Stimulated activated CD8-positive, alpha-beta memory T cell treated with anti-CD3 and anti-CD28 coated beads, Interleukin-15, amount 100 ng/mL, for 48 hours (primary cell): ENCODE data around the gene PSTPIP2.
"Not testable (repeated sequence)": the region's sequence is repeated elsewhere in the genome, so short reads cannot be mapped to it uniquely, and the experiment has no call there.

Experiments
- DNase-seq, 2 donors: peaks; one replicate each; pipeline ENCODE4 v3.0.0-alpha.2; 2020; ENCODE audit warnings: low read depth in 2 of 2

Gene PSTPIP2

GRCh38 chr18:45991788-45992187 is 80.3 kb downstream of the PSTPIP2 start:
- no peak for DNase-seq

- DNase-seq: no peak
These were observed 87.4 kb downstream of the PSTPIP2 start for GRCh38 chr18:45984546-45985235.

- no peak for DNase-seq
These were observed 90.2 kb downstream of the PSTPIP2 start for GRCh38 chr18:45981821-45982220.

- DNase-seq: no peak
These were observed 91.8 kb downstream of the PSTPIP2 start for GRCh38 chr18:45980229-45980628.

GRCh38 chr18:45978084-45978483 is 94.0 kb downstream of the PSTPIP2 start:
- DNase-seq: no peak

GRCh38 chr18:45976974-45977373 is 95.1 kb downstream of the PSTPIP2 start:
- no peak for DNase-seq

- no peak for DNase-seq
These were observed 95.5 kb downstream of the PSTPIP2 start for GRCh38 chr18:45976566-45976965.

- peak; percentile 20 to 40 for DNase-seq
These were observed 97.9 kb downstream of the PSTPIP2 start for GRCh38 chr18:45974088-45974536.

GRCh38 chr18:45967007-45967706 is 104.9 kb downstream of the PSTPIP2 start, which contains the start of gene EPG5:
Gene EPG5 (minus strand): TSS chr18:45967329. CDS start chr18:45967239, 90 bp downstream.
- DNase-seq: peak; percentile 89

GRCh38 chr18:45964913-45965312 is 107.1 kb downstream of the PSTPIP2 start:
- DNase-seq: not testable (repeated sequence)

GRCh38 chr18:45962866-45963265 is 109.2 kb downstream of the PSTPIP2 start:
- DNase-seq: no peak

GRCh38 chr18:45962461-45962860 is 109.6 kb downstream of the PSTPIP2 start:
- DNase-seq: no peak

GRCh38 chr18:45959484-45959883 is 112.6 kb downstream of the PSTPIP2 start:
- not testable (repeated sequence) for DNase-seq

GRCh38 chr18:45958730-45959129 is 113.3 kb downstream of the PSTPIP2 start:
- no peak for DNase-seq

- no peak for DNase-seq
These were observed 114.0 kb downstream of the PSTPIP2 start for GRCh38 chr18:45958027-45958426.

GRCh38 chr18:45957100-45957499 is 115.0 kb downstream of the PSTPIP2 start:
- no peak for DNase-seq

GRCh38 chr18:45954070-45954934 is 117.8 kb downstream of the PSTPIP2 start:
- no peak for DNase-seq

- DNase-seq: no peak
These were observed 120.9 kb downstream of the PSTPIP2 start for GRCh38 chr18:45951016-45951714.

GRCh38 chr18:45945669-45946068 is 126.4 kb downstream of the PSTPIP2 start:
- no peak for DNase-seq

- no peak for DNase-seq
These were observed 131.3 kb downstream of the PSTPIP2 start for GRCh38 chr18:45940724-45941123.

GRCh38 chr18:45939236-45939635 is 132.8 kb downstream of the PSTPIP2 start:
- DNase-seq: no peak
